Measurements from ENCODE around the gene CCNY.

Gene CCNY

GRCh38 chr10:35343739-35344138, 7.4 kb downstream of the CCNY start:
- FAIRE-seq (no peak), DNase-seq (ENCODE audit: insufficient read length, low spot score) (no peak)
- TF ChIP-seq POLR2AphosphoS5 (IDR thresholded peaks at IDR 0.05; ENCODE audit: low read depth, low read length) (no peak), TAF1 (IDR thresholded peaks at IDR 0.05; ENCODE audit: low read depth, low read length) (no peak), PAX5 (IDR thresholded peaks at IDR 0.05; ENCODE audit: insufficient read depth, low read length, severe bottlenecking) (no peak), POU2F2 (IDR thresholded peaks at IDR 0.05; ENCODE audit: low read depth, low read length) (no peak), SPI1 (IDR thresholded peaks at IDR 0.05; ENCODE audit: low read depth, low read length) (no peak), POLR2A (IDR thresholded peaks at IDR 0.05; ENCODE audit: low read depth, low read length) (no peak)

- FAIRE-seq (no peak), DNase-seq (ENCODE audit: insufficient read length, low spot score) (no peak)
- TF ChIP-seq POLR2A (IDR thresholded peaks at IDR 0.05; ENCODE audit: low read depth, low read length) (no peak), PAX5 (IDR thresholded peaks at IDR 0.05; ENCODE audit: insufficient read depth, low read length, severe bottlenecking) (no peak), POLR2AphosphoS5 (IDR thresholded peaks at IDR 0.05; ENCODE audit: low read depth, low read length) (no peak), POU2F2 (IDR thresholded peaks at IDR 0.05; ENCODE audit: low read depth, low read length) (no peak), TAF1 (IDR thresholded peaks at IDR 0.05; ENCODE audit: low read depth, low read length) (no peak), SPI1 (IDR thresholded peaks at IDR 0.05; ENCODE audit: low read depth, low read length) (no peak)
Observed at GRCh38 chr10:35345383-35345742, 9.1 kb downstream of the CCNY start.

GRCh38 chr10:35346248-35346647, 9.9 kb downstream of the CCNY start:
- TF ChIP-seq PAX5 (IDR thresholded peaks at IDR 0.05; ENCODE audit: insufficient read depth, low read length, severe bottlenecking) (no peak), TAF1 (IDR thresholded peaks at IDR 0.05; ENCODE audit: low read depth, low read length) (no peak), SPI1 (IDR thresholded peaks at IDR 0.05; ENCODE audit: low read depth, low read length) (no peak)
- no peak for DNase-seq (ENCODE audit: insufficient read length, low spot score)
- no peak for FAIRE-seq

- no peak for TF ChIP-seq POLR2A (IDR thresholded peaks at IDR 0.05; ENCODE audit: low read depth, low read length)
- no peak for TF ChIP-seq POLR2AphosphoS5 (IDR thresholded peaks at IDR 0.05; ENCODE audit: low read depth, low read length)
- TF ChIP-seq SPI1 (IDR thresholded peaks at IDR 0.05; ENCODE audit: low read depth, low read length): no peak
- TF ChIP-seq PAX5 (IDR thresholded peaks at IDR 0.05; ENCODE audit: insufficient read depth, low read length, severe bottlenecking): no peak
- TF ChIP-seq POU2F2 (IDR thresholded peaks at IDR 0.05; ENCODE audit: low read depth, low read length): no peak
- TF ChIP-seq TAF1 (IDR thresholded peaks at IDR 0.05; ENCODE audit: low read depth, low read length): no peak
- DNase-seq (ENCODE audit: insufficient read length, low spot score): no peak
- no peak for FAIRE-seq
Observed at GRCh38 chr10:35347121-35347562, 10.8 kb downstream of the CCNY start.

- no peak for TF ChIP-seq POLR2A (IDR thresholded peaks at IDR 0.05; ENCODE audit: low read depth, low read length)
- no peak for DNase-seq (ENCODE audit: insufficient read length, low spot score)
- FAIRE-seq: no peak
Observed at GRCh38 chr10:35347899-35348608, 11.7 kb downstream of the CCNY start.

GRCh38 chr10:35348609-35349388, 12.5 kb downstream of the CCNY start:
- DNase-seq (ENCODE audit: insufficient read length, low spot score) (no peak), FAIRE-seq (no peak)
- TF ChIP-seq SPI1 (IDR thresholded peaks at IDR 0.05; ENCODE audit: low read depth, low read length) (no peak), POLR2AphosphoS5 (IDR thresholded peaks at IDR 0.05; ENCODE audit: low read depth, low read length) (no peak), TAF1 (IDR thresholded peaks at IDR 0.05; ENCODE audit: low read depth, low read length) (no peak), POU2F2 (IDR thresholded peaks at IDR 0.05; ENCODE audit: low read depth, low read length) (no peak), POLR2A (IDR thresholded peaks at IDR 0.05; ENCODE audit: low read depth, low read length) (no peak), PAX5 (IDR thresholded peaks at IDR 0.05; ENCODE audit: insufficient read depth, low read length, severe bottlenecking) (no peak)

- peak; percentile 59 for FAIRE-seq
- TF ChIP-seq PAX5 (IDR thresholded peaks at IDR 0.05; ENCODE audit: insufficient read depth, low read length, severe bottlenecking) (no peak), SPI1 (IDR thresholded peaks at IDR 0.05; ENCODE audit: low read depth, low read length) (no peak), POU2F2 (IDR thresholded peaks at IDR 0.05; ENCODE audit: low read depth, low read length) (no peak), TAF1 (IDR thresholded peaks at IDR 0.05; ENCODE audit: low read depth, low read length) (no peak), POLR2A (IDR thresholded peaks at IDR 0.05; ENCODE audit: low read depth, low read length) (no peak), POLR2AphosphoS5 (IDR thresholded peaks at IDR 0.05; ENCODE audit: low read depth, low read length) (no peak)
- DNase-seq (ENCODE audit: insufficient read length, low spot score): no peak
Observed at GRCh38 chr10:35349389-35349915, 13.1 kb downstream of the CCNY start.

GRCh38 chr10:35351021-35351420, 14.7 kb downstream of the CCNY start:
- DNase-seq (ENCODE audit: insufficient read length, low spot score) (no peak), FAIRE-seq (no peak)
- TF ChIP-seq POLR2A (IDR thresholded peaks at IDR 0.05; ENCODE audit: low read depth, low read length) (no peak), POU2F2 (IDR thresholded peaks at IDR 0.05; ENCODE audit: low read depth, low read length) (no peak), TAF1 (IDR thresholded peaks at IDR 0.05; ENCODE audit: low read depth, low read length) (no peak), PAX5 (IDR thresholded peaks at IDR 0.05; ENCODE audit: insufficient read depth, low read length, severe bottlenecking) (no peak), SPI1 (IDR thresholded peaks at IDR 0.05; ENCODE audit: low read depth, low read length) (no peak), POLR2AphosphoS5 (IDR thresholded peaks at IDR 0.05; ENCODE audit: low read depth, low read length) (no peak)

- DNase-seq (ENCODE audit: insufficient read length, low spot score) (no peak), FAIRE-seq (no peak)
- TF ChIP-seq SPI1 (IDR thresholded peaks at IDR 0.05; ENCODE audit: low read depth, low read length) (no peak), POU2F2 (IDR thresholded peaks at IDR 0.05; ENCODE audit: low read depth, low read length) (no peak), POLR2AphosphoS5 (IDR thresholded peaks at IDR 0.05; ENCODE audit: low read depth, low read length) (no peak), PAX5 (IDR thresholded peaks at IDR 0.05; ENCODE audit: insufficient read depth, low read length, severe bottlenecking) (no peak), TAF1 (IDR thresholded peaks at IDR 0.05; ENCODE audit: low read depth, low read length) (no peak), POLR2A (IDR thresholded peaks at IDR 0.05; ENCODE audit: low read depth, low read length) (no peak)
Observed at GRCh38 chr10:35352097-35352496, 15.8 kb downstream of the CCNY start.

Data from GM12891 (cell line).